GM04504 (cell line): ENCODE measurements around the gene ZDHHC19.
"Not testable (repeated sequence)": the region's sequence is repeated elsewhere in the genome, so short reads cannot be mapped to it uniquely, and the experiment has no call there.

Experiments
- DNase-seq: peaks from one replicate; pipeline ENCODE4 v3.0.0-alpha.2; 2012; ENCODE audit warnings: low read depth

Gene ZDHHC19

GRCh38 chr3:196210673-196211556 lies at the start of gene ZDHHC19:
Gene ZDHHC19 (minus strand): TSS chr3:196211400. CDS start chr3:196211315, 85 bp downstream.
- DNase-seq: no peak

DNA sequence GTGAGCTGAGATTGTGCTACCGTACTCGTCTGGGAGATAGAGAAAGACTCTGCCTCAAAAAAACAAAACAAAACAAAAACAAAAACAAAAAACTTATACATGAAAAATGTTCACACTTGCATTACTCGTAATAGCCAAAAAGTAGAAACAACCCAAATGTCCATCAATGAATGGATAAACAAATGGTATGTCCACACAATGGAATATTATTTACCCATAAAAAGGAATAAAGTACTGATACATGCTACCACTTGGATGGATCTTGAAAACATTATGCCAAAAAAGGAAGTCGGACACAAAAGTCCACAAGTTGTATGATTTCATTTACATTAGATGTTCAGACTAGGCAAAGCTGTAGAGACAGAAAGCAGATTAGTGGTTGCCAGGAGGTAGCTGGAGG lies 49.6 kb upstream of the ZDHHC19 start:
- DNase-seq: no peak

GRCh38 chr3:196255776-196256175 lies 44.6 kb upstream of the ZDHHC19 start:
- DNase-seq: no peak

GRCh38 chr3:196254376-196255283 lies 43.4 kb upstream of the ZDHHC19 start:
- no peak for DNase-seq

DNA sequence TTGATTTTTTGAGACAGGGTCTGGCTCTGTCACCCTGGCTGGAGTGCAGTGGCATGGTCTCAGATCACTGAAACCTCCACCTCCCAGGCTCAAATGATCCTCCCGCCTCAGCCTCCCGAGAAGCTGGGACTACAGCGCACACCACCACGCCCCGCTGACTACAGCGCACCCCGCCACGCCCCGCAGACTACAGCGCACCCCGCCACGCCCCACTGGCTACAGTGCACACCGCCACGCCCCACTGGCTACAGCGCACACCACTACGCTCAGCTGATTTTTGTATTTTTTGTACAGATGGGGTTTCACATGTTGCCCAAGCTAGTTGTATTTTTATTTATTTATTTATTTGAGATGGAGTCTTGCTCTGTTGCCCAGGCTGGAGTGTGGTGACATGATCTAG lies 40.7 kb upstream of the ZDHHC19 start:
- DNase-seq: no peak

- DNase-seq: peak; percentile 49
Measured at GRCh38 chr3:196246612-196247308, 35.6 kb upstream of the ZDHHC19 start.

DNA sequence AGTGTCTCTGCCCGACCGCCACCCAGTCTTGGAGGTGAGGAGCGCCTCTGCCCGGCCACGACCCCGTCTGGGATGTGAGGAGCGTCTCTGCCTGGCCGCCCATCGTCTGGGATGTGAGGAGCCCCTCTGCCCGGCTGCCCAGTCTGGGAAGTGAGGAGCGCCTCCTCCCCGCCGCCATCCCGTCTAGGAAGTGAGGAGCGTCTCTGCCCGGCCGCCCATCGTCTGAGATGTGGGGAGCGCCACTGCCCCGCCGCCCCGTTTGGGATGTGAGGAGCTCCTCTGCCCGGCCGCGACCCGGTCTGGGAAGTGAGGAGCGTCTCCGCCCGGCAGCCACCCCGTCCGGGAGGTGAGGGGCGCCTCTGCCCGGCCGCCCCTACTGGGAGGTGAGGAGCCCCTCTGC lies 33.0 kb upstream of the ZDHHC19 start:
- not testable (repeated sequence) for DNase-seq

GRCh38 chr3:196241704-196242103 lies 30.5 kb upstream of the ZDHHC19 start:
- DNase-seq: no peak

DNA sequence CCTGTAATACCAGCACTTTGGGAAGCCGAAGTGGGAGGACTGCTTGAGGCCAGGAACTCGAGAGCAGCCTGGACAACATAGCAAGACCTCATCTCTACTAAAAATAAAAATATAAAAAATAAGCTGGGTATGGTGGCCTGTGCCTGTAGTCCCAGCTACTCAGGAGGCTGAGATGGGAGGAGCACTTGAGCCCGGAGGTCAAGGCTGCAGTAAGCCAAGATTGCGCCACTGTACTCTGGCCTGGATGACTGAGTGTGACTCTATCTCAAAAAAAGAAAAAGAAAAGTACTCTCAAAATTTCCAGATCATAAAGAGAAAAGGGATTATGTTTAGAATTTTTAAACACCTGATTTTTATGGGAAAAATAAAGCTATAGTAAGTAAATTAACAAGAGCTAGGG lies 29.2 kb upstream of the ZDHHC19 start:
- no peak for DNase-seq

GRCh38 chr3:196238612-196239560 lies 27.7 kb upstream of the ZDHHC19 start:
- no peak for DNase-seq

- no peak for DNase-seq
Measured at GRCh38 chr3:196237203-196237602, 26.0 kb upstream of the ZDHHC19 start.

- no peak for DNase-seq
Measured at GRCh38 chr3:196236223-196236622, 25.0 kb upstream of the ZDHHC19 start.

DNA sequence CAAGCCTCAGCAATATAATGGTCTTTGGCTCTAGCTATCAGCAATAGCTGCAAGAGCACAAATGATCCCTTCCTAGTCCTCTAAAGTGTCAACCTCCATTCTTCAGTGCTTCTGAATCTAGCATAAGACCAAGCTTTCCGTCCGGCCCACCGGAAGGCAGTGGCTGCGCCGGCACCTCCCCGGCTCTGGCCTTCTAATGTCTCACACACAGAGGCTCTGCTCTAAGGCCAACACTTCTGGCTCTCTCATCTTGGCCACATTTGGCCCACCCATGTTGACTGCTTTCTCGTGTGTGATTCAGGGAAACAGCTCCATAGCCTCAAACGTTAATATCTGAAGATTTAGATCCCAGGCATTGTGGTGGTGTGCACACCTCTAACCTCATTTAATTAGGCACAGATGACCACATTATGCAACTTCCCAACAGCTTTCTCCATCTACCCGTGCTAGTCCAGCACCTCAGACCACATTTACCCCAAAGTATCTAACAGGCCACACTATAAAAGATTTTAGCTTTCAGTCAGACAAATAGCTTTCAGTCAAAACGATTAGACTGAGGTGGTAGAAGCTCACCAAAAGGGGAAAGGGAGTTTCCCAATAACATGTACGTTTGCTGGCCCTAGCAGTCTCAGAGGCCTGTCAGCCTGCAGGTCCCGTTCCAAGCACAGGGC lies 24.4 kb upstream of the ZDHHC19 start:
- DNase-seq: no peak

DNA sequence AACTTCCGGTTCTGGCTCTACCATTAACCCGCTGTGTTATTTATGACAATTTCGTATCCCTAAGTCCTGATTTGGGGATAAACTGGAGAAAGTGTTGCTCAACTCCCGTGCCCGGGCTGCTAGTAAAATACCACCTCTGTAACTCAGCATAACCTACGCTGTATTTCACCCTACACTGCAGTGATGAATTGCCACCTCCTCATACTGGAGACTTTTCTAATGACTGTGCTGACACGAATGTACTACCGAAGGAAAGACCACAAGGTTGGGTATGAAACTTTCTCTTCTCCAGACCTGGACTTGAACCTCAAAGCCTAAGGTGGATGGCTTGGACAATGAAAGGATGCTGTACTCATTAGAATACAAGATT lies 21.7 kb upstream of the ZDHHC19 start:
- DNase-seq: no peak

GRCh38 chr3:196232154-196232881 lies 21.1 kb upstream of the ZDHHC19 start:
- DNase-seq: no peak

GRCh38 chr3:196227629-196228493 lies 16.7 kb upstream of the ZDHHC19 start:
- DNase-seq: peak; percentile 25

DNA sequence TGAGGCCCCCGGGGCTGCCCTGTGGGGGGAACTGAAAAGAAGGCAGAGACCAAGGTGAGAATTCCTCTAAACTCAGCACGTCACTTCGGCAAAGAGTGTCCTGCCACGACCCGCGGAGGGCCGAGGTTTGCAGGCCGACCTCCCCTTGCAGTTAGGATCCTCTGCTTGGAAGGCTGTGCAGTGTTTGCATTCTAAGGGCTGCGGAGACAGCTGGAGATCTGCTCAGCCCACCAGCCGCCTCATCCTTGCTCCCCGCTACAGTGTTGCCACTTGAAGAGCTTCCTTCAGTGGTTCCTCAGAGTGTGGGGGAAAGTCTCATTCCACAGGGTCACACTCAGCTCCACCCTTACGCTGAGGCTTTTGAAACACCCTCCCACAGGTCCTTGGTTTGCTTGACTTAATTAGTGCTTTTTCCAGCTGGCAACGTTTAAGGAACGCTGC lies 15.9 kb upstream of the ZDHHC19 start:
- DNase-seq: no peak

DNA sequence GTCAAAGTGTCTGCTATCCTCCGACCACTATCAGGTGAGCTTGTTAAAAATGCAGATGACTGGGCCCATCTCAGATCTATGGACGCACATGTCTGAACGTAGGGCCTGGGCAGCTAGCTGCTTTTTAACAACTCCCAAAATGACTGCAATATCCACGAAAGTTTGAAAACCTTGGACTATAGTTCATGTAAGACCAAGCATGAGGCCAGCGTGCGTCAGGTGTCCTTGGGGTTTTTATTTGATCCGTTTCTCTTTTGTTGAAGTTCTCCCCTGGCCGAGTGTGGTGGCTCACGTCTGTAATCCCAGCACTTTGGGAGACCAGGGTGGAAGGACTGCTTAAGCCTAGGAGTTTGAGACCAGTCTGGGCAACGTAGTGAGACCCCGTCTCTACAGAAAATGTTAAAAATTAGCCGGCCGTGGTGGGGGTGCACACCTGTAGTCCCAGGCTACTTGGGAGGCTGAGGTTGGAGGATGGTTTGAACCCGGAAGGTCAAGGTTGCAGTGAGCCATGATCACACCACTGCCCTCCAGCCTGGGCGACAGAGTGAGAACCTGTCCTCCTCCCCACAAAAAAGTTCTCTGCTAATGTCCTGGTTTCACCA lies 14.7 kb upstream of the ZDHHC19 start:
- DNase-seq: no peak
